Esophagus muscularis mucosa (tissue), 4 donors: ENCODE measurements around the gene NUP214. TPM values are rescaled to one million over a fixed set of nuclear protein-coding genes. Genes with fewer than 3 reads are reported as not detected.

Source experiments
- DNase-seq: peaks from one replicate; pipeline ENCODE4 v3.0.0-alpha.2; 2017; ENCODE audit errors: extremely low spot score
- H3K27ac ChIP-seq, 4 donors: fragments of 200-600 bp; sonication (generic); replicated peaks in 1 of 4; 1 replicate in 3 of 4; 2 replicates in 1 of 4; pipeline ENCODE4 v1.5.1; 2016 to 2019; ENCODE audit warnings: mild to moderate bottlenecking in 1 of 4
- H3K27me3 ChIP-seq, 4 donors: fragments of 200-600 bp; sonication (generic); one replicate each; pipeline versions ENCODE4 v1.5.1 to v1.6.0; 2016 to 2019
- H3K36me3 ChIP-seq, 4 donors: fragments of 200-600 bp; sonication (generic); one replicate each; pipeline ENCODE4 v1.5.1; 2016 to 2019
- H3K4me1 ChIP-seq, 4 donors: fragments of 200-600 bp; sonication (generic); one replicate each; pipeline ENCODE4 v1.5.1; 2016 to 2019
- H3K4me3 ChIP-seq, 4 donors: fragments of 200-600 bp; sonication (generic); 1 replicate in 2 of 4; 2 replicates in 2 of 4; pipeline ENCODE4 v1.5.1; 2016 to 2019; ENCODE audit warnings: mild to moderate bottlenecking in 4 of 4, moderate library complexity in 1 of 4
- H3K9me3 ChIP-seq, 4 donors: fragments of 200-600 bp; sonication (generic); 1 replicate in 3 of 4; 2 replicates in 1 of 4; pipeline ENCODE4 v1.5.1; 2016 to 2019
- EP300 ChIP-seq: sonication (generic); formaldehyde crosslinking; IDR thresholded peaks from one replicate; pipeline ENCODE4 v1.6.1; 2017; ENCODE audit warnings: antibody characterized with exemption
- POLR2A ChIP-seq: fragments of 450-650 bp; IDR thresholded peaks from one replicate; pipeline ENCODE4 v1.6.1; 2017; ENCODE audit warnings: antibody characterized with exemption, moderate library complexity, mild to moderate bottlenecking, low read depth
- POLR2AphosphoS5 ChIP-seq, 2 donors: sonication (generic); formaldehyde crosslinking; IDR thresholded peaks; one replicate each; pipeline ENCODE4 v1.6.1; 2017; ENCODE audit warnings: antibody characterized with exemption in 2 of 2
- WGBS: methylation state at CpG from one replicate; pipeline ENCODE4 v1.1.5; 2018; 5-methylcytosine and 5-hydroxymethylcytosine counted together
- intact Hi-C: fragments of 100-400 bp; cut with DNase I; formaldehyde crosslinking; loops from one replicate; pipeline ENCODE4 v1.15.1; 2023
- total RNA-seq, 4 donors: library from RNA; depleted of rRNA; stranded (reverse); fragments of >200 nt; gene quantifications; one replicate each; pipeline versions ENCODE4 v1.1.0 to v1.2.1, GENCODE V29; 2016
- TF ChIP-seq, protein P1 (sequence below), 3 experiments: fragments of 200-600 bp in 2 of 3; fragments of 450-650 bp in 1 of 3; sonication (generic) in 2 of 3; IDR thresholded peaks; one replicate each; pipeline ENCODE4 v1.5.1; 2017 to 2019; ENCODE audit warnings: antibody characterized with exemption in 3 of 3, mild to moderate bottlenecking in 2 of 3, moderate library complexity in 1 of 3

The NUP214 gene
- total RNA-seq, 4 donors from 2014 or later: 26.4 to 36.2 (median 28.7) TPM

DNA sequence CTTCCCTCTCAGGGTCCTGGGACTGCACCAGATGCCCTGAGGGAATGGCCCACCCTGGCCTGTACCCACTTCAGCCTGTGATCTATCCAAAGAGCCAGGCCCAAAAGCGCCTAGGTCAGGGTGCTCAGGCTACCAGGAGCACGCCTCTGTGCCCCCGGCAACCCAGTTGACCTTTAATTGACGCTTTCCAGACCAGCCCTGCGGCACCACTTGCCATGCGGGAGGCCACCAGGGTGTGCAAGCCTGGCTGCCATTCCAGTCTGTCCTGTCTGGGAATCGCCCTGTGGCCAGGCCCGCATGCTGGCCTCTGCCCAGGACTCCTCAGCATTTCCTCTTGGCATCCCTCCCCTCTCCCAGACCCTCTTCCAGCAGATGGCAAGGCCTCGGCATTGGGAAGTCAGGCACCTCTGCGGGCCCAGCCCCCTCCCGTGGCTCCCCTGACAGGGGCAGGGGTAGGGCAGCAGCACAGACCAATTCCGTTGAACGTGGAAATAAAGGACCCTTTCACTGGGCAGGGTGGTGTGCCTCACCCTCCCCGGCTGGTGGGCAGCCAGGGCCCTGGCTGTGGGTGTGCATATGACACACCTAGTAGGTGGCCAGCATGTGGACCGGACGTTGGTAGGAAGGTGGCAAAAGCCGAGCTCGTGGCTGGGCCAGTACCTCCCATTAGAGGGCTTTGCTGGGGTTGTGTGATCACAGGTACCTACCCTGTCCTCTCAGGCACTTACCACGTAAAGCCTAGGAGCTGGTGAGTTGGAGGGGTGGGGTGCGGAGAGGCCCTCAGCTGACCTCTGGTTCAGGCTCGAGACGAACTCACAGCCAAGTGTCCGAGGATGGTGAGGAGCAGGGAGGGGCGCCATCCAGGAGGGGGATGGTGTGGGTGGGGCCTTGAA lies 32.6 kb upstream of the NUP214 start:
- Histone ChIP-seq H3K4me3 (no peak overlapping the region), H3K9me3 (no peaks in the 10 kb centered on the region), H3K36me3 (no peaks in the 10 kb centered on the region), H3K27ac (peak overlapping the region in 1 of 4 donors; percentile 6), H3K4me1 (peaks cover 9 to 29% (median 23%) of the 10 kb centered on the region in 4 donors), H3K27me3 (peaks cover 0 to 60% (median 21%) of the 10 kb centered on the region in 4 donors)
- TF ChIP-seq, protein P1, sequence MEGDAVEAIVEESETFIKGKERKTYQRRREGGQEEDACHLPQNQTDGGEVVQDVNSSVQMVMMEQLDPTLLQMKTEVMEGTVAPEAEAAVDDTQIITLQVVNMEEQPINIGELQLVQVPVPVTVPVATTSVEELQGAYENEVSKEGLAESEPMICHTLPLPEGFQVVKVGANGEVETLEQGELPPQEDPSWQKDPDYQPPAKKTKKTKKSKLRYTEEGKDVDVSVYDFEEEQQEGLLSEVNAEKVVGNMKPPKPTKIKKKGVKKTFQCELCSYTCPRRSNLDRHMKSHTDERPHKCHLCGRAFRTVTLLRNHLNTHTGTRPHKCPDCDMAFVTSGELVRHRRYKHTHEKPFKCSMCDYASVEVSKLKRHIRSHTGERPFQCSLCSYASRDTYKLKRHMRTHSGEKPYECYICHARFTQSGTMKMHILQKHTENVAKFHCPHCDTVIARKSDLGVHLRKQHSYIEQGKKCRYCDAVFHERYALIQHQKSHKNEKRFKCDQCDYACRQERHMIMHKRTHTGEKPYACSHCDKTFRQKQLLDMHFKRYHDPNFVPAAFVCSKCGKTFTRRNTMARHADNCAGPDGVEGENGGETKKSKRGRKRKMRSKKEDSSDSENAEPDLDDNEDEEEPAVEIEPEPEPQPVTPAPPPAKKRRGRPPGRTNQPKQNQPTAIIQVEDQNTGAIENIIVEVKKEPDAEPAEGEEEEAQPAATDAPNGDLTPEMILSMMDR (IDR thresholded peaks at IDR 0.05): no peak
- TF ChIP-seq EP300 (no peak), POLR2AphosphoS5 (IDR thresholded peaks at IDR 0.05) (no peak), POLR2A (no peak)
- 91% methylated on average over 9 of the region's 24 CpGs for WGBS
- DNase-seq: no peak
- intact Hi-C loops: no loop called here

DNA sequence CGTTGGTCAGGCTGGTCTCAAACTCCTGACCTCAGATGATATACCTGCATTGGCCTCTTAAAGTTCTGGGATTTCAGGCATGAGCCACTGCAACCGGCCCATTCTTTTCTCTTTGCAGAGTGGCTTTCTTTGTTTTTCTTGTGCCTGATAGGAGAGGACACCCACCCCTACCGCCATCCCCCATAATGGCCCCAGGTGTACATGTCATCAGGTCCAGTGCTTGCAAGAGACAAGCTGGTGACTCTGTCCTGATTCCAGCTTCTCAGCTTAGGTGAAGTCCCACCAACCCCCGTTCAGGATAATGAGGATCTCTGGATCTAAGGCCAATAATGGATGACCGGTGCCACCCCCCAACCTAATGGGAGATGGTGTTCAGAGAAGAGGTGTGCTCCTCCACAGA lies 31.4 kb upstream of the NUP214 start:
- intact Hi-C loops: no loop called here
- Histone ChIP-seq H3K36me3 (no peaks in the 10 kb centered on the region), H3K9me3 (no peaks in the 10 kb centered on the region), H3K4me1 (peaks cover 9 to 35% (median 31%) of the 10 kb centered on the region in 4 donors), H3K27ac (no peak overlapping the region), H3K27me3 (peaks cover 0 to 71% (median 28%) of the 10 kb centered on the region in 4 donors), H3K4me3 (no peak overlapping the region)
- WGBS: 85% methylated on average over 5 of the region's 5 CpGs
- no peak for DNase-seq
- TF ChIP-seq POLR2A (no peak), EP300 (no peak), POLR2AphosphoS5 (IDR thresholded peaks at IDR 0.05) (no peak)
- TF ChIP-seq, protein P1 (IDR thresholded peaks at IDR 0.05): no peak

GRCh38 chr9:131094622-131095021 lies 30.8 kb upstream of the NUP214 start:
- no peaks in the 10 kb centered on the region for H3K36me3 ChIP-seq
- intact Hi-C loops: no loop called here
- no peak for TF ChIP-seq POLR2AphosphoS5 (IDR thresholded peaks at IDR 0.05)
- TF ChIP-seq, protein P1 (IDR thresholded peaks at IDR 0.05): no peak
- TF ChIP-seq EP300: no peak
- TF ChIP-seq POLR2A: no peak
- no peak for DNase-seq
- H3K9me3 ChIP-seq: no peaks in the 10 kb centered on the region
- no peak overlapping the region for H3K4me3 ChIP-seq
- H3K27me3 ChIP-seq: peaks cover 0 to 75% (median 28%) of the 10 kb centered on the region in 4 donors
- H3K27ac ChIP-seq: peak overlapping the region in 1 of 4 donors; percentile 66
- H3K4me1 ChIP-seq: peaks cover 12 to 36% (median 31%) of the 10 kb centered on the region in 4 donors
- WGBS: 43% methylated on average over 11 of the region's 12 CpGs

GRCh38 chr9:131095666-131096268 lies 29.6 kb upstream of the NUP214 start:
- Histone ChIP-seq H3K4me1 (peaks cover 15 to 44% (median 38%) of the 10 kb centered on the region in 4 donors), H3K36me3 (no peaks in the 10 kb centered on the region), H3K27ac (peak overlapping the region; percentile 61 to 69 (median 65)), H3K9me3 (no peaks in the 10 kb centered on the region), H3K4me3 (peak overlapping the region; percentile 60 to 64 (median 62)), H3K27me3 (peaks cover 0 to 75% (median 28%) of the 10 kb centered on the region in 4 donors)
- 37% methylated on average over 14 of the region's 16 CpGs for WGBS
- no peak for DNase-seq
- intact Hi-C loops: no loop called here
- no peak for TF ChIP-seq EP300
- no peak for TF ChIP-seq POLR2AphosphoS5 (IDR thresholded peaks at IDR 0.05)
- TF ChIP-seq POLR2A: no peak
- TF ChIP-seq, protein P1 (IDR thresholded peaks at IDR 0.05): no peak
